Neural progenitor cell (in vitro differentiated cells): ENCODE data around the gene POU2AF1. TPM values are rescaled to one million over a fixed set of nuclear protein-coding genes. Genes with fewer than 3 reads are reported as not detected.

ENCODE experiments used
- DNase-seq: peaks from one replicate; pipeline ENCODE4 v3.0.0-alpha.2; 2016; ENCODE audit warnings: low spot score
- H2AFZ ChIP-seq: fragments of 200-600 bp; sonication (generic); replicated peaks from 2 replicates; pipeline ENCODE4 v1.6.1; 2016; ENCODE audit warnings: antibody characterized with exemption
- H3F3A ChIP-seq: fragments of 200-600 bp; sonication (generic); 2 replicates; pipeline ENCODE4 v1.6.1; 2016; ENCODE audit warnings: antibody characterized with exemption, low read depth
- H3K27ac ChIP-seq: fragments of 200-600 bp; sonication (generic); 2 replicates; pipeline ENCODE4 v1.5.1; 2016; ENCODE audit warnings: mild to moderate bottlenecking
- H3K27me3 ChIP-seq: fragments of 200-600 bp; sonication (generic); 2 replicates; pipeline ENCODE4 v1.6.1; 2016; ENCODE audit warnings: mild to moderate bottlenecking, moderate library complexity
- H3K36me3 ChIP-seq: fragments of 200-600 bp; sonication (generic); 2 replicates; pipeline ENCODE4 v1.5.1; 2016
- H3K4me1 ChIP-seq: fragments of 200-600 bp; sonication (generic); 2 replicates; pipeline ENCODE4 v1.6.1; 2016; ENCODE audit warnings: mixed run types
- H3K4me2 ChIP-seq: fragments of 200-600 bp; sonication (generic); 2 replicates; pipeline ENCODE4 v1.6.1; 2016
- H3K4me3 ChIP-seq: fragments of 200-600 bp; sonication (generic); 2 replicates; pipeline ENCODE4 v1.5.1; 2016
- H3K79me2 ChIP-seq: fragments of 200-600 bp; sonication (generic); 2 replicates; pipeline ENCODE4 v1.6.1; 2016; ENCODE audit warnings: low read depth
- H3K9ac ChIP-seq: fragments of 200-600 bp; sonication (generic); 2 replicates; pipeline ENCODE4 v1.6.1; 2016
- H3K9me3 ChIP-seq: fragments of 200-600 bp; sonication (generic); 2 replicates; pipeline ENCODE4 v1.5.1; 2016; ENCODE audit warnings: low read depth
- H4K20me1 ChIP-seq: fragments of 200-600 bp; sonication (generic); 2 replicates; pipeline ENCODE4 v1.6.1; 2016; ENCODE audit warnings: low read depth
- H3K27ac Mint-ChIP-seq: 3 replicates; pipeline ENCODE4 v1.8.0; 2021; ENCODE audit warnings: mixed read lengths
- H3K27me3 Mint-ChIP-seq: 2 replicates; pipeline ENCODE4 v1.8.0; 2022; ENCODE audit warnings: low read depth, mild to moderate bottlenecking, inconsistent platforms, moderate library complexity, mixed read lengths; ENCODE audit not compliant: insufficient read depth
- H3K36me3 Mint-ChIP-seq: 3 replicates; pipeline ENCODE4 v1.8.0; 2021; ENCODE audit warnings: mixed read lengths
- H3K4me1 Mint-ChIP-seq: 3 replicates; pipeline ENCODE4 v1.8.0; 2021; ENCODE audit warnings: mixed read lengths
- H3K4me3 Mint-ChIP-seq: 3 replicates; pipeline ENCODE4 v1.8.0; 2021; ENCODE audit warnings: mild to moderate bottlenecking, moderate library complexity, mixed read lengths
- H3K9me3 Mint-ChIP-seq: 3 replicates; pipeline ENCODE4 v1.8.0; 2020; ENCODE audit warnings: mixed read lengths
- CTCF ChIP-seq: fragments of 200-600 bp; sonication (generic); IDR thresholded peaks from 2 replicates; pipeline ENCODE4 v1.5.1; 2017; ENCODE audit warnings: antibody characterized with exemption, mild to moderate bottlenecking
- EZH2 ChIP-seq: fragments of 200-600 bp; sonication (generic); IDR thresholded peaks from 2 replicates; pipeline ENCODE4 v1.6.1; 2017; ENCODE audit warnings: antibody characterized with exemption, mild to moderate bottlenecking, moderate library complexity
- EZH2phosphoT487 ChIP-seq: fragments of 200-600 bp; sonication (generic); IDR thresholded peaks from 2 replicates; pipeline ENCODE4 v1.6.1; 2017; ENCODE audit warnings: antibody characterized with exemption
- total RNA-seq: library from RNA; depleted of rRNA; stranded (reverse); fragments of >200 nt; gene quantifications from 2 replicates; pipeline ENCODE4 v1.2.3, GENCODE V29; 2015; ENCODE audit warnings: low replicate concordance

The POU2AF1 gene
- total RNA-seq, 1 donor from 2014 or later = not detected

- H3K27me3 ChIP-seq = no peaks in the 10 kb centered on the region
- H3K27ac Mint-ChIP-seq = no peak overlapping the region
- TF ChIP-seq EZH2 = no peak
- no peak for TF ChIP-seq CTCF
- no peak for TF ChIP-seq EZH2phosphoT487
These were observed 29.8 kb downstream of the POU2AF1 start for GRCh38 chr11:111349191-111349695.

GRCh38 chr11:111348147-111348546, 30.9 kb downstream of the POU2AF1 start:
- Mint-ChIP-seq H3K4me3 (no peak overlapping the region), H3K36me3 (no peaks in the 10 kb centered on the region), H3K27ac (no peak overlapping the region), H3K4me1 (no peaks in the 10 kb centered on the region), H3K9me3 (no peaks in the 10 kb centered on the region), H3K27me3 (no peaks in the 10 kb centered on the region)
- H3K9ac ChIP-seq = no peak overlapping the region
- H3K4me1 ChIP-seq = no peaks in the 10 kb centered on the region
- H3K79me2 ChIP-seq = no peaks in the 10 kb centered on the region
- H3K4me3 ChIP-seq = no peak overlapping the region
- no peaks in the 10 kb centered on the region for H3F3A ChIP-seq
- H2AFZ ChIP-seq = no peak overlapping the region
- TF ChIP-seq EZH2 (no peak), CTCF (no peak), EZH2phosphoT487 (no peak)
- no peaks in the 10 kb centered on the region for H4K20me1 ChIP-seq
- H3K4me2 ChIP-seq = no peak overlapping the region
- H3K27ac ChIP-seq = no peak overlapping the region
- no peak for DNase-seq
- H3K27me3 ChIP-seq = no peaks in the 10 kb centered on the region
- H3K36me3 ChIP-seq = no peaks in the 10 kb centered on the region
- no peaks in the 10 kb centered on the region for H3K9me3 ChIP-seq

More at GRCh38 chr11:111349191-111349695, 29.8 kb downstream of the POU2AF1 start:
- Histone ChIP-seq H3K9ac (no peak overlapping the region), H3K9me3 (no peaks in the 10 kb centered on the region), H4K20me1 (no peaks in the 10 kb centered on the region), H3K27ac (no peak overlapping the region), H3K4me2 (no peak overlapping the region), H3F3A (no peaks in the 10 kb centered on the region), H3K36me3 (no peaks in the 10 kb centered on the region), H3K4me1 (no peaks in the 10 kb centered on the region), H2AFZ (no peak overlapping the region), H3K79me2 (no peaks in the 10 kb centered on the region), H3K4me3 (no peak overlapping the region)
- Mint-ChIP-seq H3K9me3 (no peaks in the 10 kb centered on the region), H3K27me3 (no peaks in the 10 kb centered on the region), H3K36me3 (no peaks in the 10 kb centered on the region), H3K4me3 (no peak overlapping the region), H3K4me1 (no peaks in the 10 kb centered on the region)
- no peak for DNase-seq

- DNase-seq = no peak
- H3K4me1 ChIP-seq = no peaks in the 10 kb centered on the region
- Mint-ChIP-seq H3K27me3 (no peaks in the 10 kb centered on the region), H3K4me1 (no peaks in the 10 kb centered on the region), H3K27ac (no peak overlapping the region), H3K9me3 (no peaks in the 10 kb centered on the region), H3K4me3 (no peak overlapping the region), H3K36me3 (no peaks in the 10 kb centered on the region)
- no peaks in the 10 kb centered on the region for H3K9me3 ChIP-seq
- H3K4me3 ChIP-seq = no peak overlapping the region
- no peaks in the 10 kb centered on the region for H3F3A ChIP-seq
- no peak overlapping the region for H2AFZ ChIP-seq
- H3K27me3 ChIP-seq = no peaks in the 10 kb centered on the region
- no peaks in the 10 kb centered on the region for H3K79me2 ChIP-seq
- no peak overlapping the region for H3K27ac ChIP-seq
- no peak overlapping the region for H3K9ac ChIP-seq
- TF ChIP-seq EZH2 (no peak), CTCF (no peak), EZH2phosphoT487 (no peak)
- no peaks in the 10 kb centered on the region for H4K20me1 ChIP-seq
- H3K4me2 ChIP-seq = no peak overlapping the region
- no peaks in the 10 kb centered on the region for H3K36me3 ChIP-seq
These were observed 31.4 kb downstream of the POU2AF1 start for GRCh38 chr11:111347723-111348115.
